GM18519 (cell line): ENCODE measurements around the gene CDRT15.
"Not testable (repeated sequence)": the region's sequence is repeated elsewhere in the genome, so short reads cannot be mapped to it uniquely, and the experiment has no call there.

ENCODE experiments used
- ATAC-seq: cut with Tn5 transposase; IDR thresholded peaks from one replicate; pipeline ENCODE4 v1.9.1; 2021; ENCODE audit warnings: mild to moderate bottlenecking, moderate library complexity; ENCODE audit not compliant: unreplicated experiment, low FRiP score

CDRT15 gene

GRCh38 chr17:14236762-14237161 lies at the start of gene CDRT15:
CDRT15 (minus strand) TSS chr17:14236862; CDS start chr17:14236833, 29 bp downstream.
- not testable (repeated sequence) for ATAC-seq

- no peak for ATAC-seq
Measured at GRCh38 chr17:14282726-14283125, 46.1 kb upstream of the CDRT15 start.

GRCh38 chr17:14281530-14281929 lies 44.9 kb upstream of the CDRT15 start:
- ATAC-seq, result no peak

GRCh38 chr17:14276535-14277250 lies 40.0 kb upstream of the CDRT15 start:
- no peak for ATAC-seq

- no peak for ATAC-seq
Measured at GRCh38 chr17:14270508-14270907, 33.8 kb upstream of the CDRT15 start.

GRCh38 chr17:14269473-14269872 lies 32.8 kb upstream of the CDRT15 start:
- ATAC-seq, result no peak

GRCh38 chr17:14268264-14268663 lies 31.6 kb upstream of the CDRT15 start:
- ATAC-seq, result no peak

GRCh38 chr17:14261406-14261805 lies 24.7 kb upstream of the CDRT15 start:
- ATAC-seq, result no peak

- ATAC-seq, result no peak
Measured at GRCh38 chr17:14245629-14246028, 9.0 kb upstream of the CDRT15 start.

GRCh38 chr17:14245002-14245401 lies 8.3 kb upstream of the CDRT15 start:
- no peak for ATAC-seq

GRCh38 chr17:14239271-14239670 lies 2.6 kb upstream of the CDRT15 start:
- ATAC-seq, result not testable (repeated sequence)

GRCh38 chr17:14236032-14236431 lies 630 bp downstream of the CDRT15 start:
- not testable (repeated sequence) for ATAC-seq

GRCh38 chr17:14235047-14235446 lies 1.6 kb downstream of the CDRT15 start:
- not testable (repeated sequence) for ATAC-seq

- not testable (repeated sequence) for ATAC-seq
Measured at GRCh38 chr17:14231187-14231586, 5.5 kb downstream of the CDRT15 start.

- ATAC-seq, result no peak
Measured at GRCh38 chr17:14228903-14229302, 7.8 kb downstream of the CDRT15 start.

- ATAC-seq, result no peak
Measured at GRCh38 chr17:14227052-14227451, 9.6 kb downstream of the CDRT15 start.

- no peak for ATAC-seq
Measured at GRCh38 chr17:14225254-14225980, 11.2 kb downstream of the CDRT15 start.

- ATAC-seq, result no peak
Measured at GRCh38 chr17:14222611-14223010, 14.1 kb downstream of the CDRT15 start.

- ATAC-seq, result no peak
Measured at GRCh38 chr17:14214271-14214670, 22.4 kb downstream of the CDRT15 start.

- no peak for ATAC-seq
Measured at GRCh38 chr17:14212401-14212800, 24.3 kb downstream of the CDRT15 start.

- no peak for ATAC-seq
Measured at GRCh38 chr17:14211801-14212200, 24.9 kb downstream of the CDRT15 start.

GRCh38 chr17:14211246-14211645 lies 25.4 kb downstream of the CDRT15 start:
- no peak for ATAC-seq
